Choroid plexus epithelial cell (primary cell): ENCODE results near the gene NIPAL3.

Source experiments
- DNase-seq: peaks from one replicate; pipeline ENCODE4 v3.0.0-alpha.2; 2010; ENCODE audit warnings: low read depth
- H3K4me3 ChIP-seq: 2 replicates; pipeline ENCODE4 v1.5.1; 2011; ENCODE audit warnings: low read depth, mild to moderate bottlenecking, control low read depth, low read length, moderate library complexity
- CTCF ChIP-seq: conservative IDR thresholded peaks from 2 replicates; pipeline ENCODE4 v1.5.1; 2011; ENCODE audit warnings: low read depth, mild to moderate bottlenecking, control low read depth, inconsistent platforms, low read length, moderate library complexity

Gene NIPAL3

GRCh38 chr1:24374891-24375786 lies 40.5 kb upstream of the NIPAL3 start:
- no peak for DNase-seq
- TF ChIP-seq CTCF, result no peak
- H3K4me3 ChIP-seq, result no peak overlapping the region

- H3K4me3 ChIP-seq, result no peak overlapping the region
- peak; percentile 60 for DNase-seq
- TF ChIP-seq CTCF, result no peak
Observed at GRCh38 chr1:24379733-24380315, 35.8 kb upstream of the NIPAL3 start.

GRCh38 chr1:24380508-24380907 lies 35.1 kb upstream of the NIPAL3 start:
- no peak overlapping the region for H3K4me3 ChIP-seq
- TF ChIP-seq CTCF, result no peak
- no peak for DNase-seq

GRCh38 chr1:24381256-24381655 lies 34.3 kb upstream of the NIPAL3 start:
- no peak for TF ChIP-seq CTCF
- no peak for DNase-seq
- no peak overlapping the region for H3K4me3 ChIP-seq

GRCh38 chr1:24382165-24382577 lies 33.4 kb upstream of the NIPAL3 start:
- DNase-seq, result no peak
- no peak overlapping the region for H3K4me3 ChIP-seq
- TF ChIP-seq CTCF, result no peak

- no peak for DNase-seq
- no peak overlapping the region for H3K4me3 ChIP-seq
- TF ChIP-seq CTCF, result no peak
Observed at GRCh38 chr1:24383381-24383940, 32.1 kb upstream of the NIPAL3 start.
